Neural cell (in vitro differentiated cells): Measurements from ENCODE around the gene GABRA1.

Experiments
- EP300 ChIP-seq: fragments of 450-650 bp; conservative IDR thresholded peaks from 2 replicates; pipeline ENCODE4 v1.6.1; 2014; ENCODE audit warnings: antibody characterized with exemption, mild to moderate bottlenecking, moderate library complexity; ENCODE audit not compliant: poor library complexity, severe bottlenecking
- TF ChIP-seq, protein P1 (sequence below): fragments of 450-650 bp; IDR thresholded peaks from 2 replicates; pipeline ENCODE4 v1.5.1; 2014; ENCODE audit warnings: antibody characterized with exemption, mild to moderate bottlenecking, moderate library complexity; ENCODE audit not compliant: poor library complexity, severe bottlenecking

DNA sequence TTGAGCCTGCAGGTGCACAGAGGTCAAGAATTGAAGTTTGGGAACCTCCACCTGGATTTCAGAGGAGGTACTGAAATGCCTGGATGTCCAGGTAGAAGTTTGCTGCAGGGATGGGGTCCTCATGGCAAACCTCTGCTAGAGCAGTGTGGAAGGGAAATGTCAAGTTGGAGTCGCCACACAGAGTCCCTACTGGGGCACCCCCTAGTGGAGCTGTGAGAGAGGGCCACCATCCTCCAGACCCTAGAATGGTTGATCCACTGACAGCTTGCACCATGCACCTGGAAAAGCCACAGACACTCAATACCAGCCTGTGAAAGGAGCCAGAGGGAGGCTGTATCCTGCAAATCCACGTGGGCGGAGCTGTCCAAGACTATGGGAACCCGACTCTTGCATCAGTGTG, 78.0 kb downstream of the GABRA1 start:
- no peak for TF ChIP-seq EP300
- TF ChIP-seq, protein P1, sequence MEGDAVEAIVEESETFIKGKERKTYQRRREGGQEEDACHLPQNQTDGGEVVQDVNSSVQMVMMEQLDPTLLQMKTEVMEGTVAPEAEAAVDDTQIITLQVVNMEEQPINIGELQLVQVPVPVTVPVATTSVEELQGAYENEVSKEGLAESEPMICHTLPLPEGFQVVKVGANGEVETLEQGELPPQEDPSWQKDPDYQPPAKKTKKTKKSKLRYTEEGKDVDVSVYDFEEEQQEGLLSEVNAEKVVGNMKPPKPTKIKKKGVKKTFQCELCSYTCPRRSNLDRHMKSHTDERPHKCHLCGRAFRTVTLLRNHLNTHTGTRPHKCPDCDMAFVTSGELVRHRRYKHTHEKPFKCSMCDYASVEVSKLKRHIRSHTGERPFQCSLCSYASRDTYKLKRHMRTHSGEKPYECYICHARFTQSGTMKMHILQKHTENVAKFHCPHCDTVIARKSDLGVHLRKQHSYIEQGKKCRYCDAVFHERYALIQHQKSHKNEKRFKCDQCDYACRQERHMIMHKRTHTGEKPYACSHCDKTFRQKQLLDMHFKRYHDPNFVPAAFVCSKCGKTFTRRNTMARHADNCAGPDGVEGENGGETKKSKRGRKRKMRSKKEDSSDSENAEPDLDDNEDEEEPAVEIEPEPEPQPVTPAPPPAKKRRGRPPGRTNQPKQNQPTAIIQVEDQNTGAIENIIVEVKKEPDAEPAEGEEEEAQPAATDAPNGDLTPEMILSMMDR: no peak
